Measurements from ENCODE around the gene P3H4.
"Not testable (repeated sequence)": the region's sequence is repeated elsewhere in the genome, so short reads cannot be mapped to it uniquely, and the experiment has no call there.

Gene P3H4

GRCh38 chr17:41792845-41793783, 18.6 kb downstream of the P3H4 start:
- DNase-seq (ENCODE audit: low spot score), result peak; percentile 28

GRCh38 chr17:41787021-41787418, 24.7 kb downstream of the P3H4 start:
- DNase-seq (ENCODE audit: low spot score), result no peak

- DNase-seq (ENCODE audit: low spot score), result peak; percentile 98
Observed at GRCh38 chr17:41786227-41787020, 25.3 kb downstream of the P3H4 start, which contains the start of gene JUP. JUP (minus strand) TSS chr17:41786711; CDS start chr17:41771854, 14,857 bp downstream.

GRCh38 chr17:41785859-41786226, 25.9 kb downstream of the P3H4 start:
- DNase-seq (ENCODE audit: low spot score), result no peak

- DNase-seq (ENCODE audit: low spot score), result no peak
Observed at GRCh38 chr17:41785091-41785858, 26.5 kb downstream of the P3H4 start.

GRCh38 chr17:41784207-41784744, 27.5 kb downstream of the P3H4 start:
- no peak for DNase-seq (ENCODE audit: low spot score)

- DNase-seq (ENCODE audit: low spot score), result no peak
Observed at GRCh38 chr17:41782142-41782541, 29.6 kb downstream of the P3H4 start.

GRCh38 chr17:41781404-41782110, 30.2 kb downstream of the P3H4 start:
- DNase-seq (ENCODE audit: low spot score), result no peak

- no peak for DNase-seq (ENCODE audit: low spot score)
Observed at GRCh38 chr17:41779954-41780353, 31.8 kb downstream of the P3H4 start.

- no peak for DNase-seq (ENCODE audit: low spot score)
Observed at GRCh38 chr17:41777574-41778188, 34.1 kb downstream of the P3H4 start.

GRCh38 chr17:41777157-41777573, 34.6 kb downstream of the P3H4 start:
- DNase-seq (ENCODE audit: low spot score), result no peak

GRCh38 chr17:41776262-41776900, 35.4 kb downstream of the P3H4 start:
- DNase-seq (ENCODE audit: low spot score), result not testable (repeated sequence)

GRCh38 chr17:41775394-41776226, 36.1 kb downstream of the P3H4 start:
- DNase-seq (ENCODE audit: low spot score), result peak; percentile 32

GRCh38 chr17:41773731-41774193, 38.0 kb downstream of the P3H4 start:
- no peak for DNase-seq (ENCODE audit: low spot score)

GRCh38 chr17:41773190-41773588, 38.6 kb downstream of the P3H4 start:
- no peak for DNase-seq (ENCODE audit: low spot score)

GRCh38 chr17:41772586-41773189, 39.1 kb downstream of the P3H4 start:
- DNase-seq (ENCODE audit: low spot score), result no peak

- DNase-seq (ENCODE audit: low spot score), result no peak
Observed at GRCh38 chr17:41772218-41772585, 39.5 kb downstream of the P3H4 start.

- DNase-seq (ENCODE audit: low spot score), result no peak
Observed at GRCh38 chr17:41771389-41772206, 40.2 kb downstream of the P3H4 start.
